GM19043 (cell line): ENCODE data around the gene ADAMTSL1.

Experiments used
- ATAC-seq: cut with Tn5 transposase; IDR thresholded peaks from one replicate; pipeline ENCODE4 v1.9.1; 2021; ENCODE audit warnings: low read depth; ENCODE audit not compliant: unreplicated experiment

ADAMTSL1 gene

DNA sequence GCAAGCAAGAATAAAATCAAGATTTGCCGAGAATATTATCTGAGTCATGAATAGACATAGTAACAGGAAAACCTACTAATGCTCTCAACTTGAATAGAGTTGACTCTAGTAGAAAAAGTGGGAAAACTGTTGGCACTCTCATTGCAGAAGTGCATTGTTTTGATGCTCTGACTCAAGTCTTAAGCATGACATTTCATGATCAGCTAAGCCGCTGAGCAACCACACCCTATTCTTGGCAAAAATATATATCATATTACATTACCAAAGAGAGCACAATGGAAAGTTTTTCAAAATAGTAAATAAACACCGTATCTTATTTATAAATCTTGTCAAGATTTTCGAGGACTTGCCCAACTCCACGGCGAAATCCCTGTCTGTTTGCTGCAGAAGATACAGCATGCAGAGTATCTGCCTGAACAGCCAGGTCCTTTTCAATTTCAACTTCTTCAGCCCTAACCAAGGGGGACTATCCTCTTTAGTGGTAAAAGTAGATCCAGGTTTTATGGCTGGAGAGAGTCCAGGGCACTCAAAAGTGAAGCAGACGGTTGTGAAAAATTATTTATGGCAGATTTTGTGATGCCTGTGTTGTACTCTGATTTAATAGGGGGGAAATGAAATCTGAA lies 13.9 kb upstream of the ADAMTSL1 start:
- no peak for ATAC-seq

DNA sequence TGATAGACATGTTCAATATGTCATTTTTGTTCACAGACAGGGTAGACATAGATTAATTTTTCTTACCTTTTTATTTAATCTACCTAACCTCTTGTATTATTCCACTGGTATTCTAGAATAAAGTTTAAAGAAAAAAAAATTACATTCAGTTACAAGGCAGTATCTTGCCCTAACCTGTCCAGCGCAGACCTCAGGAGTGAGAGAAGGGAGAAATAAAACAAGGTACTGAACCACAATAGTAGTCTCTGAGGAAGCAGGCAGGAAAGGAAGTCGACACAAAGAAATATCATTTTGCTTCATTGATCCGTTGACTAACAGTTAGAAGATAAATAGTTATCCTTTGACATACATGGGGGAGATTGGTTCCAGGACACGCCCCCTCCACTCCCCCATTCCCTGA lies 12.5 kb upstream of the ADAMTSL1 start:
- no peak for ATAC-seq

DNA sequence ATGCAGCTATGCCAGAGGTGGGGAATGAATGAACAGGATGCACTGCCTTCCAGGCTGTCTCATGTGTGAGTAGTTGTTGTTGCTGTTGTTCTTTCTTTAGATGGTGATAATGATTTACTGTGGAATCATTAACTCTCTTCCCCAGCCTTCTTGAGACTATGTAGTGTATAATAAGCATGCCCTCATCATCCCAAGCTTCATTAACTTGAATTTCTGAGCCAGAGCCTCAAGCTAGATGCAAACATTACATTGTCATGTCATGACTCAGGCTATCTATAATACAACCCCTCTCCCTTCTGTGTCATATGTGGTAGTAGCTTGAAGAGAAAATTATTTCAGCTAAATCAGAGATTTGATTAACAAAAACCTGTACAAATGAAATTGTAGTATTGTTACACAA lies 10.0 kb upstream of the ADAMTSL1 start:
- no peak for ATAC-seq

DNA sequence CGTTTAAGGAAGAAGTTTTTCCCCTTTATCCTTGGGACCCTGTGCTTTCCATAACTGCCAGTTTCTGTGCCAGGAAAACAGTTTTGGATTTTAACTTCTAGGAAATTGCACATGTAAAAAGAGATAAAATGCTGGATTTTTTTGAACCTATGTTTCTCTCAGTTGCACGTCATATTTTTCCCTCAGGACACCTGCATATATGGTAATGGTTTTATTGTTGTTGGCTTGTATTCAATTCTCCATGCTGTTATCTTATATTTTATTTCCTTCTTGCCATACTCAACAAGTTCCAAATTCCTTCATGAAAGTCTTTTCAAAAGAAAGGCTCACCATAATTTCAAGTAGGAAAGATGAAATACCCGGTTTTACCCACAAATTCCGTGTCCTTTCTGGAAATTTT lies 7.9 kb upstream of the ADAMTSL1 start:
- no peak for ATAC-seq

DNA sequence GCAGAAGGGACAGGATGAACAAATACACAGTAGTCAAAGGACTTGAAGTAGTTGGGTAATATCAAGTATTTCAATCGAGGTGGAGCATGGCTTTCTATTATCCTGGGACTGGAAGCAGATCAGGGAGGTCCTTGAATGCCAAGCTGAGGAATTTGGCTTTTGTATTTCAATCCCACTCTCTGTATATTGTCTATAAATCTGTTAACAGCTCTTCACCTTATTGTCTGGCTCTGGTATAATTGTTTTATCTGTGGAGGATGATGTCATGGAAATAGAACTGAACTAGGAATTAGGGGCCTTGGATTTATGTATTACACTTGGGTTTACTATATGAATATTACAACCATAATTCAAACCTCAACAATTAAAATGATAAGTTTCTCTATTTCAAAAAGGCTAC lies 6.3 kb upstream of the ADAMTSL1 start:
- no peak for ATAC-seq

DNA sequence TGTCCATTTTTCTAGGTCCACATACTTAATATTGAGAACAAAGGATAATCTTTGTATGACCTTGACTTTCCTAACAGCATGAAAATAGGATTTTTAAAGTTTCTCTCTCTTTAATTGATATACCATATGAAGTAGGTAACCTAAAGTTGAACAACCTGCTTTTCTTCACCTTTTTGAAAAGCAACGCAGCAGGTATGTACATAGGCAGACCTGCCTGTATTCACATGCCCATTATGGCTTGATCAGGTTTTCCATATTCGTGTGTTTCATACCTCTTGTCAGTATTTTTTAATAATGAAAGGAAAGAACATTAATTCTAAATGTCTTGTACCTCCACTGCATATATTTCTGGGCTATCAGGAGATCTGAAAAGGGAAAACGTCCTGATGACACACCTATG lies 1.5 kb upstream of the ADAMTSL1 start:
- no peak for ATAC-seq

DNA sequence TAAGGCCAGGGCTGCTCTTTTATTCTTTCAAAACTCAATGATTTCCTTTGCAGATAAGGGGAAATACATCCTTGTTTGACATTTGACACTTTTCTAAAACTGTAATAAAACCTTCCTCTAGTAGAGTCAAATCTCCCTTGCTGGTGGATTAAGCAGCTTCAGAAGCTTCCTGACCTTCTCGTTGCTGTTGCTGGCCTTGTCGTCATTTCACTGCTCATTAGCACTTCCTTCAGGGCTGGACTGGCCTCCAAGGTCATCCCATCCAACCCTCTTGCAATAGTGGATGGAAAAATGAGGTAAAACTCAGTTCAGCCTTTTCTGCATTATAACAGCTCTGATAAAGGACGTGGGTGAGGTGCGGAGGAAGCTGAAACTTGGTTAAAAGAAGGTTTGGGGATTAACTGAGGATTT lies 1.1 kb upstream of the ADAMTSL1 start:
- ATAC-seq, result no peak

DNA sequence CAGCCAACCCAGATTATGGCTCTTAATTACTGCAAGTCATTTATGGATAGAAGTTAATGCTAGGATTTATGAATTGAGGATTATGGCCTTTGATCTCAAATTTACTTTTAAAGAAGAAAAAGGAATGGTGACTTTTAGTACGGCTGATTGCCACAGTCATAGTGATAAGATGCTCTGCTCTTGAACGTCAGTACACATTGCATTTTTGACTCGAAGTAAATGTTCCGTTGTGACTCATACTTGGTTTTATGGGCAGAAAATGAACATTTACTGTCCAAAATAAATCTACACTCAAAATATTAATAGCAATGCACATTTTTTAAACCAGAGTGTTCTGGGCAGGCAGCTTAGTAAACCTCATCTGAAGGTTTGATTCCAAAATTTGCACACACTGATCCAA lies 830 bp downstream of the ADAMTSL1 start:
- ATAC-seq, result no peak

DNA sequence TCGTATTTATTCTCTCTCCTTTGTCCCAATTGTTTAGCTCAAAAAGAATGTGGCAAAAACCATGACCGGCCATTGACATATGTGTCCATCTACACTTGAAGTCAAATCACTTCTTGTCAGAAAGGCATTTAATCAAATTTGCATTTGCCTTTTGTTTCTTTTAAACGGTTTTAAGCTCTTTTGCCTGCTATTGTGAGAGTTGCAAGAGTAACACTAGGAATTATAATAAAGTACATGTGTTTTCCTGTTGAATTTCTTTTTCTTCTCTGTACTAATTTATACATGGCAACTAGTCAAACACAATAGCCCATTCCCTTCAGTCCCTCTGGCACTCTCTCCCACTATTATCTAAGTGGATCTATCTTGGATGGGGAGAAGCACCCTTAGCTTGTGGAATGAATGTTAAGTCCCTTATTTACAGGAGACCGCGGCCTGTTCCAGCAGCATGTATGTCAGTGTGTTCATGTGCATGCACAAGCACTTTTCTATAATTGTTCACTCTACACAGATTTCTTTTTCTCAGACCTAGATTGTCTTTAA lies 3.2 kb downstream of the ADAMTSL1 start:
- no peak for ATAC-seq

DNA sequence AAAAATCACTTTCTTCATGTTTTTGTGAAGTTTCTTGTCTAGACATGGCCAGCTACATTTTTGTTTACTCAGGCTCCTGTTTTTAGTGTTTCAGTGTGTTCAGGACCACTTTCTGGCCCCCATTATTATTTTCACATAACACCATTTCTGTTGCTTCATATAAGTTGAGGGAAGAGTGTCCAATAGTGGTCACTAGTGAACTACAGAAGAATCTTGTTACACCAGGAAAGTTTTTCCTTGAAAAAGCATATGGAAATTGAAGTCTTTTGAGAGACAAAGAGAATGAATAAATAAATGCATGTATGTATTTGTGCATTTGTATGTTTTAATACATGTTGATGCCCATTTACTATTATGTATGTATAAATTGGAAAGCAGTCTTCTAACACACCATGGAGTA lies 3.8 kb downstream of the ADAMTSL1 start:
- no peak for ATAC-seq

DNA sequence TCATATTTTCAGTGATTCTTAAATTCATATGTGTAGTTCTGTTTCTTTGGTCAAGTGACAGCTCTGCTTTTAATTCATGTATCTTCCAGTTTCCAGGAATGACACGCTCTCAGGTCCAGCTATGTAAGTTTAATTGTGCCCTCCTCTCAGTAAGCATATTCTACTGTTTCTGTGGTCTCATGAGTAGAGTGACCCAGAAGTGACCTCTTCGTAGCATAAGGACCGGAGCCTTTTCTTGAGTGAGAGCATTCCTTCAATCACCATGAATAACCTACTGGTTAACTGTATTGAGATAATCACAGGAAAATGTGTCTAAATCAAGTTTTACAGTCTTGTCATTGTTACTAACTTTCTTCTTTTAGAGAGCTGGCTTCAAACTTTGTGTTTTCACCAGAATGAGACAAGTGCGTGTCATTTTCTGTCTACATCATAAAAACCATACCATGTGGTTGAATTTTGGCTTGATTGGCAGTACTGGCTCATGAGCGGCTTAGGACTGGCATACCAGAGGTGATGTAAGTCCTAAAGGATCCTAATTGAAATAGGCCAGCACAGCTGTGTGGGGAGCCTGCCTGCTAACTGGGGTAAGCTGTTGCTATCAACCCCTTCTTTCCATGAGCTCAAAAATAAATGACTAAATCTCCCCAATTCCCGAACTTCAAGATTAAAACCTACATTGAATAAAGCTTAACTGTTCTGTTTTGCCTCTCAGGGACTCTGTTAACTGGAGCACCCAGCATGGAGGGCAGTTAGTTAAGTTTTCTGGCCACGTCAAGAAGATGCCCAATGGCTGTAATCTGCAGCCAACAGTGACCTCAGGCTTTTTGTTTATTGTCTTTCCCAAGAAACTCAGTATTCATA lies 4.8 kb downstream of the ADAMTSL1 start:
- no peak for ATAC-seq

DNA sequence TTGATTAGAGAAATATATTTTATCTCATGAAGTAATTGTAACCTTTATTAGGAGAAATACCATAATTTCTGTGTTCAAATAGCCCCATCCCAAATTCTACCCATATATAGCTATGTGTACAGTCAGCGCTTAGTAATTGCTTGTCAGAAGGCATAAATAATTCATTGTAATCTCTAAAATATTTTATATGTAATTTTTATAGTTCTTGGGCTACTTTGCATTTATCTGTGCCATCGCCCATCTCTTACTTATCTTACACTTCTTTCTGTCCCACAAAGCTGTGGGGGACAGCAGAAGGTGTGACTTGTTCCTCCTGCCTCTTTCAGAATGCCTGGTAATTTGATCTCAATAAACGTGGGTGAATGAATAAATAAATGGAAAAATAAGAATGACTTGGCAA lies 5.5 kb downstream of the ADAMTSL1 start:
- no peak for ATAC-seq

DNA sequence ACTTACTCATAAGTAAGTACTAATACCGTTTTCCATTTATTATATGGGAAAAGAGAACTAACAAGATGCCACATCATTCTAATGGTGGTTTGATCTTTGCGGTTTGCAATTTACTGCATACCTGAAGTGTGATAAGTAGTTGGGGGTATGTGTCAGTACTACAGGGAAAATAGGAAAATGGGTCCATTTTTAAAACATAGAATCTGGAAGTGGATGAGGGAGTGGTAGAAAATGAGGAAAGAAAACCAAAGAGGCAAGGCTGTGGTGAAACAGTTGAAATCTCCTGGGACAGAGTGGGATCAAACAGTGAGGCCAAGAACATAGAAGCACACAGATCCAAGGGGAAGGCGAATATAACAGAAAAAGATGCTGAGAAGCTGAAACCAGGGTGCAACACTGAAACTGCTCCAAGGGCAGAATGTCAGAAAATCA lies 6.7 kb downstream of the ADAMTSL1 start:
- no peak for ATAC-seq

DNA sequence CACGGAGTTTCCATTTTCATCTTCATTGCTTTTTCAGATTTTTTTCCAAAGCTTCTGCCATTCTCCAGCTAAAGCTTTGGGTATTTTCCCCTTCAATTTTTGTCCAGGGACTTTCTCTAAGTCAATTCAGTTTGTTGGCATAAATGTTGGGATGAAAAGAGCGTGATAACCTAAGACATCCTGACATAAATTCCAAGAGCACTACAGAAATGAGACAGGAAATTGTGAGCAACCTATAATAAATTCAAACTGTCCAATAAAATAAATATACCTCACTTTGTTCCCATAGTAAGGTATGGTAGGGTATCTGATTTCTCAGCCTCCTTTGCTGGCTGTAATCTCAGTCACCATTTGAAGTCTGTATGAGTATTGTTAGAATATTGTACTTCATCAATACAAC lies 8.4 kb downstream of the ADAMTSL1 start:
- no peak for ATAC-seq

DNA sequence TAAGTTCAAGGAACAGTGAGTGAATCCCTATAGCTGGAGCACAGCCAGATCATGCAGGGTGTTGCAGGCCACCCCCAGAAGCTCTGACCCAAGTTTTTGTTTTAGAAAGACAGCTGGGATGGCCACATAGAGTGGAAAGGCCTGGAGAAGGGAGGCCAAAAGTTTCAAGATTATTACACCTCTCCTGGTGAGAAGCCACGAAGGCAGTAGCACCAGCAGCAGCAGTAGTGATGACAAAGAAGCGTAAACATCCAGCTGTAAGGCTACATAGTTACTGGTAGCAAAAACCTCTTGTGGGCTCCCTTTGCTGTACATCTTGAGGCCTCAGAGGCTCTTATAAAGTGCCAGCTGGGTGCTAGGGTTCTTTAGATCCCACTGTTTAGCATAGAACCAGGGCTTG lies 11.8 kb downstream of the ADAMTSL1 start:
- no peak for ATAC-seq

DNA sequence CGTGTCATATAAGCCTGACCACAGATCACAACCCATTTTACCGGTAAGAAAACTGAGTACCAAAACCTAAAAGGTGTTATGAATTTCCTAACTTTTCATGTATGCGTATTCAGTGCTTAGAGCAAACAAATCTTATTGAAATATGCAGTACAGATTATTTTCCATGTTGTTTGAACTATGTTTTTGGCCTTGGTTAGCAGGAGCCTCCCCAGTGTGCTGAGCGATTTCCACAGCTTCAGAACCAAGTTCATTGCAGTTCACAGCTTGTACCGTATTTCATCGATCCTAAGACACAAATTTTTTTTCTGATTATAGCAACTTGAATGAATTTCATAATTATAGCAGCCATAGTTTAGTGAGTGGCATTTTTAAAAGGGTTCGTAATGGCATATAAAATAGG lies 13.7 kb downstream of the ADAMTSL1 start:
- no peak for ATAC-seq

DNA sequence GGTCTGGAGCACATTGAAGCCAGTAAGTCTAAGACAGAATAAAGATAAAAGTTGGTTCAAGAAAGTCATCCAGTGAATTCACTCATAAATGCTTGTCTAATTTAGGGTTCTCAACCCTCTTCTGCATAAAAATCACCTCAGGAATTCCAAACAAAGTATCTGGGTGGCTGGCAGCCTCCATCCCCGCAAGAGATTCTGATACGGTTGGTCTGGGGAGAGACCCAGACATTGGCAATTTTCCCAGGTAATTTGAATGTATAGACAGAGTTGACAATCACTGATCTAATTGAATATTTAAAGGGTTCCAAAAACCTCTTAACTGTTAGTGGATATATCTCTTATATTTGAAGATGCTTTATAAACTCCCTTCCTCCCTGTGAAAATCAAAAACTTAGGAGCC lies 14.9 kb downstream of the ADAMTSL1 start:
- ATAC-seq, result no peak

DNA sequence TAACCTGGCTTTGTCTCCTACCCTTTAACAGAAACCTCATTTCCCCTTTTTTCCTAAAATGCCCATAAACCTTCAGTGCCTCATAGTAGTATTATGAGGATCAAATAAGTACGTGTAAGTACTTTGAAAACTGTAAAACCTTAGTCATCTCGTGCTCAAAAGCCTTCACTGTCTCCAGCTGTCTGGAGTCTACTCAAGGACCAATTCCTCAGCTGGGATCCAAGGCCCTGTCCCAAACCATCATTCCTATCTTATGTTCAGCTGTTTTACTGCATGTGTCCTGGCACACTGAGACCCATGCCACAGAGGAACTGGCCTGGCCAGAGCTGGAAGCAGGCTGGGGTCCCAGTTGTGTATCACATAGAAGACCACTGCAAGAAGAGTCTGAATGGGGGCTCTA lies 15.9 kb downstream of the ADAMTSL1 start:
- no peak for ATAC-seq

DNA sequence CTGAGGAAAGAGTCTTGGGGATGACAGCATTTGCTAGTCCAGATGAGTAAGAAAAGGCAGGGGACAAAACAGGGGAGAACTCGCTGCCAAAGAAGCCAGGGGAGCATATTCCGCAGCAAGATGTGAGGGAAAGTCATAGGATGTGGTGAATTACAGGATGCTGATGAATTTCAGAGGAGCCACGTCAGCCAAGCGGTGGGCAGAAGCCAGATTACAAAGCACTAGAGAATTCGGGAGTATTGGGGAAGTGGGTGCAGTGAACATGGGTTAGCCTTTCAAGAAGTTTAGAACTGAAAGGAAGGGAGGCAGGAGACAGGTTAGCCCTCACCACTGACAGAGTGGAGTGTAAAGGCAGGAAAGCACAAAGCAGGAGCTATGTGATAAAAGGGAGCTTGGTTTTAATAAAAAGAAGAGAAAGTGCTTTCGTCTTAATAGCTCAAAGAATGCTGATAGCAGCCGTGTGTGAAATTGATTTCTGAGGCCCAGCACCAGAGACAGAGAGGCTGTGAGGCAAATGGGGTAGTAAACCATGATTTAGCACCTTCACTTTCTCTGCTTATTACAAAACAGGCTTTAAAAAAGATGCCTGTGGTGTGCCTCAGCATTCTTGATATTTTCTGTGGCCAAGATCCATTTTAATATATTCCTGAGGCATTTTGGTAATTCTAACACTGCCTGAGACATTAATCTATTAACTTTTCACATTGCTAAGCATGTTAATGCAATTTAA lies 16.9 kb downstream of the ADAMTSL1 start:
- ATAC-seq, result no peak

DNA sequence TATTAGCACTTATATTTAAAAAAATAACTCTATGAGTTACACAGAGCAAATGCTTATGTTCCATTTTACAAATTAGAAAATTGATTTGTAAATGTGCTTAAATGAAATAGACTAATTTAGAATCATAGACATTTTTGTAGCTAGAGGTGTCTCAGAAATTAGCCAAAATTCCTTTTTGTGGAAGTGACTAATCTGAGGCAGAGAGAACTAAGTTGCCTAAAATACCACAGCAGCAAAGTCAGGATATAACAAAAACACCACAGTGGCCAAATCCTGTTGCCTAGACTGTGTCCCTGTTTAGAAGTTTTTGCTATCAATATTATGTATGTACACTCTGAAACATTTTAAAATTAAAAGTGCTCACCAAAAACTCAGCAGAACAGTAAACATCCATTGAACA lies 18.7 kb downstream of the ADAMTSL1 start:
- no peak for ATAC-seq

DNA sequence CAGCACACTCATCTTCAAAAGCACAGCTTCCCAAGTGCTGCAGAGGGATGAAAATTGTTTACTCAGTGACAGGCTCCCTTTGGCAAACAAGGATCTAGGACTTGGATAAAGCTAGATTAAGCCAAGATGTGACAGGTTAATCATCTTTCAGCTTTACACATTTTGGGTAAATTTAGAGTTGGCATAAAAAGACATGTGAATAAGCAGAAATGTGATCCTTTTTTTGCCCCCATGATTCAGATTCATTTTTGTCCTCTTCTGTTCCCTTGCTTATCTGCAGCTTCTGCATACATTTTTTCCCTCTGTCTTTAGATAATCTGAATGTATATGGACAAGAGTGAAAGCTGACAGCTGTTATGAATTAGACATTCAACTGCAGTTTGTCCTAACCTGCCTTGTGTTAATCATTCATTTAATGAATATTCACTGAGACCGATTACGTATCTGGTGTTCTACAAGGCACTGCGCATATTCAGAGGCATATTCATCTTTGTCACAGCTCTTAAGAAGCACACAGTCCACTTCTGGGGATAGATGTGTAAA lies 19.6 kb downstream of the ADAMTSL1 start:
- ATAC-seq, result no peak
